GM10248 (cell line): ENCODE data around the gene CNNM2.
A peak's percentile ranks its signal among the peaks of the same experiment; 100 is the strongest.

Experiments
- CTCF ChIA-PET: fragments of 300-600 bp; sonication (Branson Sonifier 250); formaldehyde crosslinking; extraction: SDS; loops from one replicate; lab custom pipeline; 2021; ENCODE audit warnings: antibody characterized with exemption; lab: Yijun Ruan, JAX
- POLR2A ChIA-PET: fragments of 350-650 bp; sonication (Branson Sonifier 250); formaldehyde crosslinking; extraction: SDS; loops from one replicate; lab custom pipeline; 2020; ENCODE audit warnings: antibody characterized with exemption; lab: Yijun Ruan, JAX
- DNase-seq: peaks from one replicate; pipeline ENCODE4 v3.0.0; 2012; ENCODE audit errors: extremely low spot score
- CTCF ChIP-seq: IDR thresholded peaks from 2 replicates; pipeline ENCODE4 v1.5.1; 2012; ENCODE audit warnings: mild to moderate bottlenecking, low read depth; ENCODE audit errors: extremely low read depth, missing control alignments, control extremely low read depth

The CNNM2 gene

GRCh38 chr10:103111918-103112877 is 194.1 kb downstream of the CNNM2 start:
- ChIA-PET CTCF (interaction anchor here (1.1 to 1.5 kb wide), 3 partner anchors 10 to 452 kb away, joined by 3 to 5 read pairs (median 4); no protein-coding TSS in a partner anchor), POLR2A (no interaction called here)
- peak; percentile 22 for DNase-seq
- no peak for TF ChIP-seq CTCF

DNA sequence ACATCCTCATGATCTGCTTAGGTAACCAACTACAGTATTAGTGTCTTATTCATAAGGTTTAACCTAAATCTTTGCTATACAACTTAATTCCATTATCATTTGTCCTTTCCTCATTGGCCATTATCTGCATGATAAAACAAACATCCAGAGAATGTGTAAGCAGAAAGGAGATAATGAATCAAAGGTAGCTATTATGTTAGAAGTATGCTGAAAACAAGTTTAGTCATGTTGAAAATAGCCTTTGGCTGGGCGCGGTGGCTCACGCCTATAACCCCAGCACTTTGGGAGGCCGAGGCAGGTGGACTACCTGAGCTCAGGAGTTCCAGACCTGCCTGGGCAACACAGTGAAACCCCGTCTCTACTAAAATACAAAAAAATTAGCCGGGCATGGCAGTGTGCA is 196.8 kb downstream of the CNNM2 start:
- DNase-seq: no peak
- no peak for TF ChIP-seq CTCF
- ChIA-PET POLR2A (no interaction called here), CTCF (interaction anchor here (1.4 kb wide), 1 partner anchor 40 kb away, joined by 3 read pairs; no protein-coding TSS in a partner anchor)

DNA sequence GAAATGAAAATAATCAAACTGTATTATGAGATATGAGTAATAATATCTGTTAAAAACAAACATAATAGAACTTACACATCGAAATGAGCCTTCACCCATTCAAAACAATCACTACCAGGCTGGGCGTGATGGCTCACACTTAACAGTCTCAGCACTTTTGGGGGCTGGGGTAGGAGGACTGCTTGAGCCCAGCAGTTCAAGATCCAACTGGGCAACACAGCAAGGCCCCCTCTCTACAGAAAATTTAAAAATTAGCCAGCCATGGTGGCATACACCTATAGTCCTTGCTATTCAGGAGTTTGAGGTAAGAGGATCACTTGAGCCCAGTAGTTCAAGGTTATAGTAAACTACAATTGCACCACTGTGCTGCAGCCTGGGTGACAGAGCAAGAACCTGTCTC is 199.2 kb downstream of the CNNM2 start:
- POLR2A ChIA-PET: no interaction called here
- CTCF ChIA-PET: interaction anchor here (1.1 to 1.8 kb wide), 3 partner anchors 14 to 50 kb away, joined by 3 to 4 read pairs (median 3); no protein-coding TSS in a partner anchor
- TF ChIP-seq CTCF: no peak
- no peak for DNase-seq

GRCh38 chr10:103120546-103120945 is 202.5 kb downstream of the CNNM2 start:
- no peak for DNase-seq
- CTCF ChIA-PET: no interaction called here
- no peak for TF ChIP-seq CTCF
- POLR2A ChIA-PET: no interaction called here

GRCh38 chr10:103120977-103121735 is 203.1 kb downstream of the CNNM2 start:
- no peak for DNase-seq

More at GRCh38 chr10:103120977-103121735, 203.1 kb downstream of the CNNM2 start:
- CTCF ChIA-PET: no interaction called here
- TF ChIP-seq CTCF: no peak
- POLR2A ChIA-PET: no interaction called here
